Ascending aorta (tissue), 2 donors: ENCODE data around the gene CAMSAP1. TPM values are rescaled to one million over a fixed set of nuclear protein-coding genes. Genes with fewer than 3 reads are reported as not detected.

Experiments used
- DNase-seq, 2 donors: peaks; one replicate each; pipeline ENCODE4 v3.0.0-alpha.2; 2019; ENCODE audit warnings: low spot score in 2 of 2
- H3K27ac ChIP-seq, 2 donors: fragments of 200-600 bp; sonication (generic); one replicate each; pipeline ENCODE4 v1.5.1; 2016 to 2017; ENCODE audit warnings: mild to moderate bottlenecking in 1 of 2
- H3K27me3 ChIP-seq: fragments of 200-600 bp; sonication (generic); one replicate; pipeline ENCODE4 v1.5.1; 2017
- H3K36me3 ChIP-seq, 2 donors: fragments of 200-600 bp; sonication (generic); one replicate each; pipeline ENCODE4 v1.5.1; 2016
- H3K4me1 ChIP-seq, 2 donors: fragments of 200-600 bp; sonication (generic); one replicate each; pipeline ENCODE4 v1.5.1; 2016 to 2017; ENCODE audit warnings: mild to moderate bottlenecking in 1 of 2
- H3K4me3 ChIP-seq, 2 donors: fragments of 200-600 bp; sonication (generic); one replicate each; pipeline ENCODE4 v1.5.1; 2016 to 2017; ENCODE audit warnings: mild to moderate bottlenecking in 1 of 2
- H3K9me3 ChIP-seq, 2 donors: fragments of 200-600 bp; sonication (generic); one replicate each; pipeline ENCODE4 v1.5.1; 2016
- CTCF ChIP-seq, 3 experiments: fragments of 200-600 bp in 2 of 3; fragments of 450-650 bp in 1 of 3; sonication (generic) in 2 of 3; IDR thresholded peaks; one replicate each; pipeline ENCODE4 v1.5.1; 2016 to 2019; ENCODE audit warnings: antibody characterized with exemption in 3 of 3, mild to moderate bottlenecking in 1 of 3, moderate library complexity in 1 of 3
- intact Hi-C: fragments of 100-400 bp; cut with DNase I; formaldehyde crosslinking; loops from one replicate; pipeline ENCODE4 v1.15.1; 2023
- total RNA-seq: library from RNA; depleted of rRNA; stranded (reverse); fragments of >200 nt; gene quantifications from one replicate; pipeline ENCODE4 v1.1.0, GENCODE V29; 2016

CAMSAP1 gene
- total RNA-seq, 1 donor from 2014 or later: 10.1 TPM

- no peak overlapping the region for H3K4me3 ChIP-seq
- no peak for DNase-seq
- no peak overlapping the region for H3K27ac ChIP-seq
- H3K27me3 ChIP-seq: no peaks in the 10 kb centered on the region
- H3K9me3 ChIP-seq: no peaks in the 10 kb centered on the region
- peaks cover 0 to 6% of the 10 kb centered on the region in 2 donors for H3K4me1 ChIP-seq
- no peaks in the 10 kb centered on the region for H3K36me3 ChIP-seq
- no peak for TF ChIP-seq CTCF (IDR thresholded peaks at IDR 0.05)
- intact Hi-C loops: no loop called here
Observed at GRCh38 chr9:135793221-135794056, 113.9 kb downstream of the CAMSAP1 start.

GRCh38 chr9:135792268-135793128 lies 114.8 kb downstream of the CAMSAP1 start:
- Histone ChIP-seq H3K36me3 (no peaks in the 10 kb centered on the region), H3K27ac (no peak overlapping the region), H3K4me1 (no peaks in the 10 kb centered on the region), H3K4me3 (no peak overlapping the region), H3K9me3 (no peaks in the 10 kb centered on the region), H3K27me3 (no peaks in the 10 kb centered on the region)
- intact Hi-C loops: no loop called here
- no peak for DNase-seq
- TF ChIP-seq CTCF (IDR thresholded peaks at IDR 0.05): no peak

- intact Hi-C loops: no loop called here
- no peak for TF ChIP-seq CTCF (IDR thresholded peaks at IDR 0.05)
- Histone ChIP-seq H3K9me3 (no peaks in the 10 kb centered on the region), H3K4me3 (no peak overlapping the region), H3K4me1 (no peaks in the 10 kb centered on the region), H3K27me3 (no peaks in the 10 kb centered on the region), H3K36me3 (no peaks in the 10 kb centered on the region), H3K27ac (no peak overlapping the region)
- no peak for DNase-seq
Observed at GRCh38 chr9:135791431-135792267, 115.7 kb downstream of the CAMSAP1 start.

GRCh38 chr9:135790850-135791249 lies 116.5 kb downstream of the CAMSAP1 start:
- H3K4me3 ChIP-seq: no peak overlapping the region
- H3K4me1 ChIP-seq: no peaks in the 10 kb centered on the region
- no peak for DNase-seq
- no peaks in the 10 kb centered on the region for H3K27me3 ChIP-seq
- no peak for TF ChIP-seq CTCF (IDR thresholded peaks at IDR 0.05)
- intact Hi-C loops: no loop called here
- H3K36me3 ChIP-seq: no peaks in the 10 kb centered on the region
- H3K9me3 ChIP-seq: no peaks in the 10 kb centered on the region
- H3K27ac ChIP-seq: no peak overlapping the region

GRCh38 chr9:135790356-135790755 lies 117.0 kb downstream of the CAMSAP1 start:
- Histone ChIP-seq H3K4me1 (no peaks in the 10 kb centered on the region), H3K36me3 (no peaks in the 10 kb centered on the region), H3K27me3 (no peaks in the 10 kb centered on the region), H3K4me3 (no peak overlapping the region), H3K27ac (no peak overlapping the region), H3K9me3 (no peaks in the 10 kb centered on the region)
- intact Hi-C loops: no loop called here
- TF ChIP-seq CTCF (IDR thresholded peaks at IDR 0.05): no peak
- no peak for DNase-seq
